ENCODE results near the gene ARG2.
"Not testable (repeated sequence)": the region's sequence is repeated elsewhere in the genome, so short reads cannot be mapped to it uniquely, and the experiment has no call there.

Gene ARG2

GRCh38 chr14:67589204-67589770 lies 30.4 kb upstream of the ARG2 start:
- DNase-seq = no peak

GRCh38 chr14:67593650-67594049 lies 26.1 kb upstream of the ARG2 start:
- DNase-seq = not testable (repeated sequence)

GRCh38 chr14:67595392-67595791 lies 24.3 kb upstream of the ARG2 start:
- no peak for DNase-seq

GRCh38 chr14:67599698-67600561 lies 19.8 kb upstream of the ARG2 start, which contains the start of gene PIGH:
TSS of gene PIGH (minus strand) at chr14:67600268. CDS start at chr14:67600203, 65 bp downstream.
- DNase-seq = peak; percentile 98

DNA sequence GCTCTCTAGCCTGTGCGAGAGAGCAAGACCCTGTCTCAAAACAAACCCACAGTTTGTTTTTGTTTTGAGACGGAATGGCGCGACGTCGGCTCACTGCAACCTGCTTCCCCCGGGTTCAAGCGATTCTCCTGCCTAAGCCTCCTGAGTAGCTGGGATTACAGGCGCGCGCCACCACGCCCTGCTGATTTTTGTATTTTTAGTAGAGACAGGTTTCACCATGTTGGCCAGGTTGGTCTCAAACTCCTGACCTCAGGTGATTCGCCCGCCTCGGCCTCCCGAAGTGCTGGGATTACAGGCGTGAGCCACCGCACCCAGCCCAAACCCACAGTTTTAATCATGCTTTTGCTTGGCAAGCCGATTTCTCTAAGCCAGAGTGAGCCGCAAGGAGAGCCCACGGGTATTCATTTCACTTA lies 19.2 kb upstream of the ARG2 start:
- DNase-seq = not testable (repeated sequence)

- no peak for DNase-seq
These were observed 17.6 kb upstream of the ARG2 start for GRCh38 chr14:67602076-67602475.

GRCh38 chr14:67602995-67603545 lies 16.6 kb upstream of the ARG2 start:
- DNase-seq = no peak

DNA sequence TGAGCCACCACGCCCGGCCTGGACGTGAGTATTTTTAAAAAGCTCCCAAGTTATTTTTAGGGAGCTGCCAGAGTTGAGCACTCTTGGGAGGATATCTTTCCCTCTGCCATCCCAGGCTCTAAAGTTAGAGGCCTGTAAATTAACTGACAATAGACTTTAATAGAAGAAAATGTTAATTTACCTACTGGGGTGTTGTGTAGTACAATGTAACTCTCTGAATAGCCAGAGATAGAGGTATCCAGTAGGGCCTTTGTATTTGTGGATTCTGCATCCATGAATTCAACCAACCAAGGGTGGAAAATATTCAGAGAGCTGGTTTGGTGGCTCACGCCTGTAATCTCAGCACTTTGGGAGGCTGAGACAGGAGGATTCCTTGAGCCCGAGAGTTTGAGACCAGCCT lies 12.1 kb upstream of the ARG2 start:
- DNase-seq = no peak

DNA sequence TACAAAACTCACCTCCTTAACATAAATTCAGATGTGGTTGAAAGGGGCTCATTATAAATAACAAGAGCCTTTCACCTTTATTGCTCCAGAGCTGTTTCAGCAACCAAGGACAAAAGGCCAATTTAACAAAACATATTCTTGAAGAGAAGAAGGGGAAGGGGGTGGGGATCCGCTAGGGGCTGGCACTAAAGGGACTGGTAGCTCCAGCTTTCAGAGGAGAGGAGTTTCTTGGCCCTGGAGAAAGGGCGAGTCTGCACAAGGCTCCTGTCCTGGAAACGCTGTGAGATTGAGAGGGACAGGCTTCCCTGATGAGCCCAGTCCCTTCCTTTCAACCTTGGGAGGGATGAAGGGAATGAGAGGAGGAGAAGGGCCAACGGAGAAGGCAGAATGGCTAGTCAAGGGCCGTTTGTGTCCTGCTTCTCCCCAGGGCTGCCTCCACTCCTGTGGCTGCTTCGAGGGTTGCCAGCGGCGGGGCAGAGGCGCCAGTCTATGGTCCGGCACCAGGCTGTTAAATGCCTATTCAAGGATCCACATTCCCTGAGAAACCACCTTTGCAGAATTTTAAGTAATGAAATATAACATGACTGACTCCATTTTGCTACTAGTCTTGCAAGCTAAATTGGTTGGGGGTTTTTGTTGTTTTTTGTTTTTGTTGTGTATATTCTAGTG lies 9.9 kb upstream of the ARG2 start:
- no peak for DNase-seq

DNA sequence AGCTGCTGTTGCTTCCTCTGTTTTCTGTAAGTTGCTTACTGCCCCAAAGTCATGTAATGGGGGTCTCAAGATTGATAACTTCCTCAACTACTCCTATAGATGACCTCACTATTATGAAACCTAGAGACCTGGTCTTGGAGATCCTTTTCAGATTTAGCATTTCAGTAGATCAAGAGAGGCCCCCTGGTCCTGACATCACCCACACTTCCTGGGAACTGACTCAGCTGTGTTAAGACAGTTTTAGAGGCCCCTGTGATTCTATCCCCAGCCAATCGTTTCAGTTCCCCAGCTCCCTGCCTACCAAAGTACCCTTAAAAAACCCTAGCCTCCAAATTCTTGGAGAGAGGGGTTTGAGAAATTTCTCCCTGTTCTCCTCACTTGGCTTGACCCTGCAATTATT lies 9.2 kb upstream of the ARG2 start:
- no peak for DNase-seq

- peak; percentile 25 to 33 for DNase-seq
These were observed 1.1 kb upstream of the ARG2 start for GRCh38 chr14:67618617-67619063.

DNA sequence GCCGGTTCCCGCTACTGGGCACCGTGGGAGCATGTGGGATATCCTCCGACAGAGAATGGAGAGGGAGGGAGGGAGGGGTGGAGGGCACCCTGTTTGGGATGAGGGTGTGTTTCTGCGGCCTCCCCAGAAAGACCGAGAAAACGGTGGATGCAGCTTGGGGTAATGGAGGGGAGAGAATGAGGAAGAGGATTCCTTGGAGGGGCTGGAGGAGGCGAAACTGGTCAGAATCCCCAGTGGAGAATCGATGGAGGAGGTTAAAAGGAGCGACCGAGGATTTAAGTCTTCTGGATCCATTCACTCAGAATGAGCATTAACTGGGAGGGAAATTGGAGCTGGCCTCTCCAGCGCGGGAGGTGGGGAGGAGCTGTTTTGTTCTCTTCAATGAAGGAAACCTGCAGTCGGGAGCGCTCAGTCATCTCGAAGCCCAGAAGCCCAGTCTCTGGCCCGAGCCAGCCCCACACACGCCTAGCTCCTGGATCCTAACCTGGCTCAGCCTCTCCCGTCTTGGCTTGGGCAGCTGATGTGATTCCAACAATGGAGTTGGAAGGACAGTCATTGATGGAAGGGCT lies 581 bp downstream of the ARG2 start:
- peak in 1 of 2 experiments; percentile 32 for DNase-seq

GRCh38 chr14:67622675-67623074 lies 3.0 kb downstream of the ARG2 start:
- DNase-seq = peak in 1 of 2 experiments; percentile 34

GRCh38 chr14:67623114-67623513 lies 3.4 kb downstream of the ARG2 start:
- no peak for DNase-seq

- DNase-seq = not testable (repeated sequence)
These were observed 6.4 kb downstream of the ARG2 start for GRCh38 chr14:67626131-67626530.

GRCh38 chr14:67627519-67627918 lies 7.8 kb downstream of the ARG2 start:
- no peak for DNase-seq

GRCh38 chr14:67630186-67630585 lies 10.5 kb downstream of the ARG2 start:
- DNase-seq = no peak

DNA sequence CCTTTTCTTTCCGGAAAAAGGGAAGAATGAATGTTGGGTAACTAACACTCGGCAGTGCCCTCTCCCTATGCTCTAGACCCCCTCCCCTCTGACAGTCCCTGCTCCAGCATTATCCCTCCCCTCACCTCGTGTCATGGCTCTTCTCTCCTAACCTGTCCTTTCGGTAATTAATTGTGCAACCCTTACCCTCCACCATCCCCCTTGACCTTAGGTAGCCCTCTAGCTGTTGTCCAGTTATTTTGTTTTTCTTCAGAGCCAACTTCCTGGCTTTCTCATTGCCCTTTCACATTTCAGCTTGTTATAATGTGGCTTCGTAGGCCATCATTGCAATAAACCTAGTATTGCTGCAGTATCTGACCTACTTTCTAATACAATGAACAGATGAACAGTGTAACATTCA lies 11.2 kb downstream of the ARG2 start:
- no peak for DNase-seq

- no peak for DNase-seq
These were observed 13.9 kb downstream of the ARG2 start for GRCh38 chr14:67633451-67634147.

GRCh38 chr14:67636361-67636919 lies 16.7 kb downstream of the ARG2 start:
- no peak for DNase-seq

DNA sequence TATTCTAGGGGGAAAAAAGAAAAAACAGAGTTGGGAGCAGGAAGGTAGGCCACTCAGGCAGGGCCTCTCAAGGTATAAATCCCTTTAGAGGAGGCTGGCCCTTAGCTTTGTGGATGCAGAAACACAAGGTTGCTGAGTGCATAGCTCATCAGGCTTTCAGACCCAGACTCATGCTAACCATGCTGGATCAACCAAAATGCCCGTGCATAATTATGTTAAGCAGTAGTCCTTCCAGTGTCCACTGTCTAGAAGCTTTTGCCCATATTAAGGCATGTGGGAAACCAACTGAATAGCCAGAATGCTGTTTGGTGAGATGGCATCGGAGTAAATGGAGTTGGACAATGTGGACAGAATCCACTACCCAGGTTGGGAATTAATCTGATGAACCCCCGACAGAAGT lies 18.9 kb downstream of the ARG2 start:
- DNase-seq = no peak

- no peak for DNase-seq
These were observed 21.8 kb downstream of the ARG2 start for GRCh38 chr14:67641480-67641879.

All from activated T-cell treated with anti-CD3 and anti-CD28 coated beads, Interleukin-2, amount 50 U/mL, for 48 hours (primary cell).